Measurements from ENCODE around the gene CPLX1.

CPLX1 gene

GRCh38 chr4:818106-818921, 7.6 kb downstream of the CPLX1 start:
- no CpG with 5 or more reads among the region's 42 CpGs for WGBS, 2 donors (ENCODE audit: extremely low coverage in 2 of 2, insufficient read length in 2 of 2, insufficient replicate concordance in 1 of 2)
- no peak overlapping the region for H3K27ac ChIP-seq (replicated peaks; ENCODE audit: low read length)
- H3K23ac ChIP-seq (ENCODE audit: low read depth, low read length, poor library complexity), result no peak overlapping the region
- H3K9me3 ChIP-seq (replicated peaks in 1 of 2; ENCODE audit: control insufficient read depth in 2 of 2, insufficient read depth in 1 of 2, low read depth in 1 of 2, low read length in 2 of 2), result peaks cover 0 to 1% of the 10 kb centered on the region in 2 donors
- no peak overlapping the region for H2BK5ac ChIP-seq (ENCODE audit: low read length)
- peak overlapping the region; percentile 56 for H3K14ac ChIP-seq (ENCODE audit: low read length)
- no peaks in the 10 kb centered on the region for H3K36me3 ChIP-seq (replicated peaks in 1 of 2; ENCODE audit: control insufficient read depth in 2 of 2, insufficient read depth in 2 of 2, low read length in 2 of 2)
- H2AFZ ChIP-seq (ENCODE audit: low read length), result no peak overlapping the region
- no peak overlapping the region for H4K91ac ChIP-seq (ENCODE audit: low read depth, low read length, poor library complexity)
- no peak overlapping the region for H4K8ac ChIP-seq (ENCODE audit: low read depth, low read length)
- H3K79me1 ChIP-seq (ENCODE audit: low read depth, low read length), result no peaks in the 10 kb centered on the region
- no peak overlapping the region for H2BK120ac ChIP-seq (ENCODE audit: low read depth, low read length)
- no peak overlapping the region for H3K4ac ChIP-seq (ENCODE audit: low read length)
- H2BK15ac ChIP-seq (ENCODE audit: low read length), result no peak overlapping the region
- H3K18ac ChIP-seq (ENCODE audit: low read length), result no peak overlapping the region
- H3K4me3 ChIP-seq (ENCODE audit: low read length in 2 of 2), result no peak overlapping the region
- no peak for DNase-seq (ENCODE audit: low spot score)
- no peak overlapping the region for H3K9ac ChIP-seq (ENCODE audit: low read depth, low read length, poor library complexity)
- no peak overlapping the region for H3K4me2 ChIP-seq (ENCODE audit: insufficient read depth, low read length, poor library complexity, severe bottlenecking)
- no peak overlapping the region for H2AK5ac ChIP-seq (ENCODE audit: low read depth, low read length)
- H3K27me3 ChIP-seq (ENCODE audit: control insufficient read depth in 3 of 3, insufficient read depth in 3 of 3, low read depth in 1 of 3, low read length in 3 of 3), result peaks cover 0 to 35% (median 25%) of the 10 kb centered on the region in 3 experiments
- no peak overlapping the region for H2BK12ac ChIP-seq (ENCODE audit: low read length)
- H3K4me1 ChIP-seq (ENCODE audit: control insufficient read depth in 2 of 2, insufficient read depth in 1 of 2, low read depth in 1 of 2, low read length in 2 of 2), result peaks cover 0 to 2% of the 10 kb centered on the region in 2 donors

- no peak overlapping the region for H3K4me2 ChIP-seq (ENCODE audit: insufficient read depth, low read length, poor library complexity, severe bottlenecking)
- no peak overlapping the region for H2AK5ac ChIP-seq (ENCODE audit: low read depth, low read length)
- H2BK12ac ChIP-seq (ENCODE audit: low read length), result no peak overlapping the region
- peaks cover 0 to 15% (median 13%) of the 10 kb centered on the region in 3 experiments for H3K27me3 ChIP-seq (ENCODE audit: control insufficient read depth in 3 of 3, insufficient read depth in 3 of 3, low read depth in 1 of 3, low read length in 3 of 3)
- no peak overlapping the region for H3K4me3 ChIP-seq (ENCODE audit: low read length in 2 of 2)
- no peak overlapping the region for H3K9ac ChIP-seq (ENCODE audit: low read depth, low read length, poor library complexity)
- DNase-seq (ENCODE audit: low spot score), result no peak
- H3K14ac ChIP-seq (ENCODE audit: low read length), result no peak overlapping the region
- no CpG with 5 or more reads among the region's 11 CpGs for WGBS, 2 donors (ENCODE audit: extremely low coverage in 2 of 2, insufficient read length in 2 of 2, insufficient replicate concordance in 1 of 2)
- no peak overlapping the region for H2BK15ac ChIP-seq (ENCODE audit: low read length)
- H3K18ac ChIP-seq (ENCODE audit: low read length), result no peak overlapping the region
- H3K36me3 ChIP-seq (replicated peaks in 1 of 2; ENCODE audit: control insufficient read depth in 2 of 2, insufficient read depth in 2 of 2, low read length in 2 of 2), result no peaks in the 10 kb centered on the region
- no peak overlapping the region for H2BK120ac ChIP-seq (ENCODE audit: low read depth, low read length)
- H3K4ac ChIP-seq (ENCODE audit: low read length), result no peak overlapping the region
- H3K79me1 ChIP-seq (ENCODE audit: low read depth, low read length), result no peaks in the 10 kb centered on the region
- H3K9me3 ChIP-seq (replicated peaks in 1 of 2; ENCODE audit: control insufficient read depth in 2 of 2, insufficient read depth in 1 of 2, low read depth in 1 of 2, low read length in 2 of 2), result no peaks in the 10 kb centered on the region
- no peak overlapping the region for H3K27ac ChIP-seq (replicated peaks; ENCODE audit: low read length)
- H4K8ac ChIP-seq (ENCODE audit: low read depth, low read length), result no peak overlapping the region
- H3K4me1 ChIP-seq (ENCODE audit: control insufficient read depth in 2 of 2, insufficient read depth in 1 of 2, low read depth in 1 of 2, low read length in 2 of 2), result no peaks in the 10 kb centered on the region
- H2BK5ac ChIP-seq (ENCODE audit: low read length), result no peak overlapping the region
- no peak overlapping the region for H2AFZ ChIP-seq (ENCODE audit: low read length)
- H4K91ac ChIP-seq (ENCODE audit: low read depth, low read length, poor library complexity), result no peak overlapping the region
- H3K23ac ChIP-seq (ENCODE audit: low read depth, low read length, poor library complexity), result no peak overlapping the region
Observed at GRCh38 chr4:815464-816146, 10.3 kb downstream of the CPLX1 start.

- H3K4ac ChIP-seq (ENCODE audit: low read length), result no peak overlapping the region
- no peak overlapping the region for H3K4me2 ChIP-seq (ENCODE audit: insufficient read depth, low read length, poor library complexity, severe bottlenecking)
- H3K4me3 ChIP-seq (ENCODE audit: low read length in 2 of 2), result no peak overlapping the region
- no peak overlapping the region for H2BK15ac ChIP-seq (ENCODE audit: low read length)
- no peaks in the 10 kb centered on the region for H3K36me3 ChIP-seq (replicated peaks in 1 of 2; ENCODE audit: control insufficient read depth in 2 of 2, insufficient read depth in 2 of 2, low read length in 2 of 2)
- H3K27me3 ChIP-seq (ENCODE audit: control insufficient read depth in 3 of 3, insufficient read depth in 3 of 3, low read depth in 1 of 3, low read length in 3 of 3), result peaks cover 0 to 14% (median 13%) of the 10 kb centered on the region in 3 experiments
- H2BK5ac ChIP-seq (ENCODE audit: low read length), result no peak overlapping the region
- DNase-seq (ENCODE audit: low spot score), result no peak
- no peak overlapping the region for H3K23ac ChIP-seq (ENCODE audit: low read depth, low read length, poor library complexity)
- no peak overlapping the region for H4K91ac ChIP-seq (ENCODE audit: low read depth, low read length, poor library complexity)
- H3K14ac ChIP-seq (ENCODE audit: low read length), result no peak overlapping the region
- H2BK120ac ChIP-seq (ENCODE audit: low read depth, low read length), result no peak overlapping the region
- no peak overlapping the region for H3K27ac ChIP-seq (replicated peaks; ENCODE audit: low read length)
- no peak overlapping the region for H3K9ac ChIP-seq (ENCODE audit: low read depth, low read length, poor library complexity)
- H3K9me3 ChIP-seq (replicated peaks in 1 of 2; ENCODE audit: control insufficient read depth in 2 of 2, insufficient read depth in 1 of 2, low read depth in 1 of 2, low read length in 2 of 2), result peaks cover 0 to 2% of the 10 kb centered on the region in 2 donors
- H2AFZ ChIP-seq (ENCODE audit: low read length), result no peak overlapping the region
- no peaks in the 10 kb centered on the region for H3K4me1 ChIP-seq (ENCODE audit: control insufficient read depth in 2 of 2, insufficient read depth in 1 of 2, low read depth in 1 of 2, low read length in 2 of 2)
- no peak overlapping the region for H4K8ac ChIP-seq (ENCODE audit: low read depth, low read length)
- WGBS, 2 donors (ENCODE audit: extremely low coverage in 2 of 2, insufficient read length in 2 of 2, insufficient replicate concordance in 1 of 2), result no CpG with 5 or more reads among the region's 14 CpGs
- no peak overlapping the region for H2BK12ac ChIP-seq (ENCODE audit: low read length)
- H3K18ac ChIP-seq (ENCODE audit: low read length), result no peak overlapping the region
- no peak overlapping the region for H2AK5ac ChIP-seq (ENCODE audit: low read depth, low read length)
- H3K79me1 ChIP-seq (ENCODE audit: low read depth, low read length), result no peaks in the 10 kb centered on the region
Observed at GRCh38 chr4:814312-814850, 11.5 kb downstream of the CPLX1 start.

- H4K91ac ChIP-seq (ENCODE audit: low read depth, low read length, poor library complexity), result no peak overlapping the region
- DNase-seq (ENCODE audit: low spot score), result no peak
- H3K4me3 ChIP-seq (ENCODE audit: low read length in 2 of 2), result no peak overlapping the region
- H2BK15ac ChIP-seq (ENCODE audit: low read length), result no peak overlapping the region
- no peak overlapping the region for H3K4ac ChIP-seq (ENCODE audit: low read length)
- no peaks in the 10 kb centered on the region for H3K36me3 ChIP-seq (replicated peaks in 1 of 2; ENCODE audit: control insufficient read depth in 2 of 2, insufficient read depth in 2 of 2, low read length in 2 of 2)
- H2BK12ac ChIP-seq (ENCODE audit: low read length), result no peak overlapping the region
- H3K4me1 ChIP-seq (ENCODE audit: control insufficient read depth in 2 of 2, insufficient read depth in 1 of 2, low read depth in 1 of 2, low read length in 2 of 2), result no peaks in the 10 kb centered on the region
- H2AFZ ChIP-seq (ENCODE audit: low read length), result no peak overlapping the region
- H3K27ac ChIP-seq (replicated peaks; ENCODE audit: low read length), result no peak overlapping the region
- H3K9ac ChIP-seq (ENCODE audit: low read depth, low read length, poor library complexity), result no peak overlapping the region
- no peaks in the 10 kb centered on the region for H3K79me1 ChIP-seq (ENCODE audit: low read depth, low read length)
- H2BK120ac ChIP-seq (ENCODE audit: low read depth, low read length), result no peak overlapping the region
- no peak overlapping the region for H3K4me2 ChIP-seq (ENCODE audit: insufficient read depth, low read length, poor library complexity, severe bottlenecking)
- WGBS, 2 donors (ENCODE audit: extremely low coverage in 2 of 2, insufficient read length in 2 of 2, insufficient replicate concordance in 1 of 2), result no CpG with 5 or more reads among the region's 10 CpGs
- H3K27me3 ChIP-seq (ENCODE audit: control insufficient read depth in 3 of 3, insufficient read depth in 3 of 3, low read depth in 1 of 3, low read length in 3 of 3), result peaks cover 0 to 13% (median 12%) of the 10 kb centered on the region in 3 experiments
- peaks cover 0 to 2% of the 10 kb centered on the region in 2 donors for H3K9me3 ChIP-seq (replicated peaks in 1 of 2; ENCODE audit: control insufficient read depth in 2 of 2, insufficient read depth in 1 of 2, low read depth in 1 of 2, low read length in 2 of 2)
- H3K14ac ChIP-seq (ENCODE audit: low read length), result no peak overlapping the region
- H2BK5ac ChIP-seq (ENCODE audit: low read length), result no peak overlapping the region
- no peak overlapping the region for H2AK5ac ChIP-seq (ENCODE audit: low read depth, low read length)
- H3K23ac ChIP-seq (ENCODE audit: low read depth, low read length, poor library complexity), result no peak overlapping the region
- H4K8ac ChIP-seq (ENCODE audit: low read depth, low read length), result no peak overlapping the region
- no peak overlapping the region for H3K18ac ChIP-seq (ENCODE audit: low read length)
Observed at GRCh38 chr4:813900-814299, 12.0 kb downstream of the CPLX1 start.

Data from neuronal stem cell (in vitro differentiated cells).